Germinal center (tissue), 1 donor: ENCODE data around the gene ARPC4.
"Not testable (repeated sequence)": the region's sequence is repeated elsewhere in the genome, so short reads cannot be mapped to it uniquely, and the experiment has no call there.

ENCODE experiments used
- DNase-seq: peaks from one replicate; pipeline ENCODE4 v3.0.0; 2012; ENCODE audit warnings: mixed read lengths, low spot score

ARPC4 gene

DNA sequence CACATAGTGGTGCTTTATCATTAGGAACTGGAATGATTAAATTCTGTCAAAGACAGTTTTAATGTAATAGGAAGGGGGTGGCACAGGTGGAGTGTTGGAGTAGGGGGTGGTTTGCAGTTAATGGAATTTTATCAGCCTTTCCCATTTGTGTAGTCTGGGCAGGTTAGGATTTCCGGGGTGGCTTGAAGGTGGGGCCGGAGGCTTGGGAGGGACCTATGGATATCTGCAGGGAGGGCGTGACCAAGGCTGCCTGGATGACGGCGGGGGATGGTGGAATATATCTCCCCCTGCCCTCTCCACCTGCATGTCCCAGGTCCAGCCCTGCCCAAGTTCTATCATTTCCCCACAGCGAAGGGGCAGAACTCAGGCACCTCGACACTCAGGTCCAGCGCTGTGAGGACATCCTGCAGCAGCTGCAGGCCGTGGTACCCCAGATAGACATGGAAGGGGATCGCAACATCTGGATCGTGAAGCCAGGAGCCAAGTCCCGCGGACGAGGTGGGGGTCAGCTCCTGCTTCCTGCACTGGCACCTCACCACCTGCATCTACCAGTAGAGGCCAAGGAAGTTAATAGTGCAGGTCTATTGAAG, 32.7 kb downstream of the ARPC4 start:
- DNase-seq: no peak

DNA sequence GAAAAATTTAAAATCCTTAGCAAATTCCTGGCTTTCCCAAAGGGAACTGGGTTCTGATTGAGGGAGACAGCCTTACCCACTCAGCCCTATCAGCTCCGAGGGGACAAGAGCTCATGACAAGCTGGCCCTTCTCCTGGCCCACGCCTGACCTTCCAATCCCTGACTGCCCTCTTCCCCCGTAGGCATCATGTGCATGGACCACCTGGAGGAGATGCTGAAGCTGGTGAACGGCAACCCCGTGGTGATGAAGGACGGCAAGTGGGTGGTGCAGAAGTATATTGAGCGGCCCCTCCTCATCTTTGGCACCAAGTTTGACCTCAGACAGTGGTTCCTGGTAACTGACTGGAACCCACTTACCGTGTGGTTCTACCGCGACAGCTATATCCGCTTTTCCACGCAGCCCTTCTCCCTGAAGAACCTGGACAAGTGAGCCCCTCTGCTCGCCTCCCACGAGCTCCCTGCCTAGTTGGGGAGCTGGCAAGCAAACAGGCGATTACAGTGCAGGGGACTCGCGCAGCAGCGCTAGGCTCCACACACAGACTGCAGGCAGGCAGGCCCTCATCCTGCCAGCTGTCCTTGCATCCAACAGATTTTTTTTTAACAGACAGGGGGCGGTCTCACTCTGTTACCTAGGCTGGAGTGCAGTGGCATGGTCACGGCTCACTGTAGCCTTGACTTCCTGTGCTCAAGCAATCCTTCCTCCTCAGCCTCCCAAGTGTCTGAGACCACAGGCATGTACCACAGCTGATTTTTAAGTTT, 34.1 kb downstream of the ARPC4 start:
- DNase-seq: peak; percentile 30

DNA sequence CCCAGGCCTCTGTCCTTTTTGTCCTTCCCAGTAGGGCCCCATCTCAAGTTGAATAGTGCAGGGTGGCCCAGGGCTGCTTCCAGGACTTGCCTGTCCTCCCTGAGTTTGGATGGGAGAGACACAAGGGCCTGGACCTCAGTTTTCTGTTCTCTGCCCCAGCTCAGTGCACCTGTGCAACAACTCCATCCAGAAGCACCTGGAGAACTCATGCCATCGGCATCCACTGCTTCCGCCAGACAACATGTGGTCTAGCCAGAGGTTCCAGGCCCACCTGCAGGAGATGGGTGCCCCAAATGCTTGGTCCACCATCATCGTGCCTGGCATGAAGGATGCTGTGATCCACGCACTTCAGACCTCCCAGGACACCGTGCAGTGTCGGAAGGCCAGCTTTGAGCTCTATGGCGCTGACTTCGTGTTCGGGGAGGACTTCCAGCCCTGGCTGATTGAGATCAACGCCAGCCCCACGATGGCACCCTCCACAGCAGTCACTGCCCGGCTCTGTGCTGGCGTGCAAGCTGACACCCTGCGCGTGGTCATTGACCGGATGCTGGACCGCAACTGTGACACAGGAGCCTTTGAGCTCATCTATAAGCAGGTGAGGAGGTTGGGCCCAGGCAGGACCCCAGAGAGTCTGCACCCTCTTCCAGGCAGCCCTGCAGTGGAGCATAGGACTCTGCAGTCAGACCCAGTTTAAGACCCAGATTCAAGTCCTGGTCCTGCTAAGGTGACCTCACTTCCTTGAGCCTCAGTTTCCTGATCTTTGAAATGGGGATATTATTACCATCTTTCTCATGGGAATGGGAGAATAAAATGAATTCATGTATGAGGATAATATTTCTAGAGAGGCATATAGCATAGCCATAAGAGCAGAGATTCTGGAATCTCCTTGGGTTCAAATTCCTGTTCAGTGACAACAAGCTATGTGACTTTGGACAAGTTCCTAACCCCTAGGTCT, 36.2 kb downstream of the ARPC4 start:
- DNase-seq: no peak

DNA sequence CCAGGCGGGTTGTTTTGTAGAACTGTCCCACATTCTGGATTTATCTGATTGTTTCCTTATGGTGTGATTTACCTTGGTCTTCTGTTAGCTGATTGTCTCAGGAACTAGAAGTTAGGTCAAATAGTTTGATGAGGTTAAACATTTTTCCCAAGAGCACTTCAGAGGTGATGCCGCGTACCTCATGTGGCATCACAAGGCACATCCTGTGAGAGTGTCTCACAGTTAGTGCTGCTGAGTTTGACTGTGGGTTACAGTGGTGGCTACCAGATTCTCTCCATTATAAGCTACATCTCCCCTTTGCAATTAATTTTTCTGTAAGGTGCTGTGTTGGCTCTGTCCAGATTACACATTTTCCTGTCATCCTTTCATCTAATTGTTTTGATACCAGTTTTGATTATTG, 38.4 kb downstream of the ARPC4 start:
- no peak for DNase-seq

DNA sequence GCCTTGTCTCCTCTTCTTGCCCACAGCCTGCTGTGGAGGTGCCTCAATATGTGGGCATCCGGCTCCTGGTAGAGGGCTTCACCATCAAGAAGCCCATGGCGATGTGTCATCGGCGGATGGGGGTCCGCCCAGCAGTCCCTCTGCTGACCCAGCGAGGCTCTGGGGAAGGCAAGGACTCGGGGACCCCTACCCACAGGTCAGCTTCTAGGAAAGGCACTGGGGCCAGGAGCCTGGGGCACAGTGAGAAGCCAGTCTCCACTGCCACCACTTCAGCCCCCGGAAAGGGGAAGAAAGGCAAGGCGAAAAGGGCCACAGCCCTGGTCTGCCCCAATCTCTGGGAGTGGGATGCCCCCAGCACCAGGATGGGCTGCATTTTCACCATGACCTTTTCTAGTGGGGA, 40.2 kb downstream of the ARPC4 start:
- DNase-seq: no peak

DNA sequence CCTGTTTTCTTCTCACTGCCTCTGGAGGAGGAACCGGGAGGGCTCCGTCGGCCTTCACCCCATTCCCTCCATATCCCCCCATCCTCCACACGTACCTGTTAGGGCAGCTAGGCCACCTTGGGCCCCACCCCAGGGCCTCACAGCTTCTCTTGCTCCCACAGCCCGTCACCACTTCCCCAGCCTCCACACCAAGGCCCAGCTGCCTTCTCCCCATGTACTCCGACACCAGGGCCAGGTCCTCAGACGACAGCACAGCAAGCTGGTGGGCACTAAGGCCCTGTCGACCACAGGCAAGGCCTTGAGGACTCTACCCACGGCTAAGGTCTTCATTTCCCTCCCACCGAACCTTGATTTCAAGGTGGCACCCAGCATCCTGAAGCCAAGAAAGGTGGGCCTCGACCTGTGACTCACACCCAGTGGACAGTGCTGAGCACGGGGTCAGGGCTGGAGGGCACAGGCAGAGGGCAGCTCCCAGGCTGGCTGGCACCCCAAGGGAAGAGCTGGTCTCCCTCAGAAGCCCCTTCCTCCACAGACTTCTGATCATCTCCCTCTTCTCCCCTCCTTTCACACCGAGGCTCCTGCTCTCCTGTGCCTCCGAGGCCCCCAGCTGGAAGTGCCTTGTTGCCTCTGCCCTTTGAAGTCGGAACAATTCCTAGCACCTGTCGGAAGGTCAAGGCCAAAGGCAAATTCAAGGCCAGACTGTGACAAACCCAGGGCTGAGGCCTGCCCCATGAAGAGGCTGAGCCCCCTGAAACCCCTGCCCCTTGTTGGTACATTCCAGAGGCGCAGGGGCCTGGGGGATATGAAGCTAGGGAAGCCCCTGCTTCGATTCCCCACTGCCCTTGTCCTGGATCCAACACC, 41.9 kb downstream of the ARPC4 start:
- DNase-seq: no peak

DNA sequence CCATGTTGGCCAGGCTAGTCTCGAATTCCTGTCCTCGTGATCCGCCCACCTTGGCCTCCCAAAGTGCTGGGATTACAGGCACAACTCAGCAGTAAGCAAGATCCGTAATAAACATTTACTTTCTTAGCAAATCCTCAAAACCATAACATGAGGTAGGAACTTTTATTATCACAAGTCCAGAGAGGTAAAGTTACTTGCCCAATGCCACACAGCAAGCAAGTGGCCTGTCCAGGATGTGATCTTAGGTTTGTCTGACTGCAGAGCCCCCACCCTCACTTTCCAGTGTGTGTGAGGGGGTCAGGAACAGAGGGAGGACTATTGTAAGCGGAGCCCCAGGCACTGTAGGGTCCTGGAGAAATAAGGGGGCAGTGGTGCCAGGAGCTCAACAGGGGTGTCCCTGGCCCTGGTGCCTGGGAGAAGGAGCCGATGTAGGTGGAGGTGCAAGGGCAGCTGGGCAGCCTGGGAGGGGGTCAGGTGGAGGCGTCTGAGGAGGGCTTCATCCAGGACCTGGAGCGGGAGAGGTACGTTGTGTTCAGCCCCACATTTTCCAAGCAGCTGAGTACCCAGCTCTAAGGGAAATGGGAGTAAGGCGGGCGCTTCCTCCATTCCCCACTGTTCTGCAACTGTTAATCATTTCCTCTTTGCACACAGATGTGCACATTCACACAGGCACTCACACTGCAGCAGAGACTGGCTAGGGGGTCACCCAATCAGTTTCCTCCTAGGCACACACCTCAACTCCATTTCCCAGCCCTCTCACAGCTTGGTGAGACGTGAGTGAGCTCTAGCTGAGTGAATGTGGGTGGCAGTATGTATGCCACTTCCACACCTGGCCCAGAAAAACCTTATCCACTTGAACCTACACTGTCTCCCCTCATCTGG, 45.1 kb downstream of the ARPC4 start:
- no peak for DNase-seq

DNA sequence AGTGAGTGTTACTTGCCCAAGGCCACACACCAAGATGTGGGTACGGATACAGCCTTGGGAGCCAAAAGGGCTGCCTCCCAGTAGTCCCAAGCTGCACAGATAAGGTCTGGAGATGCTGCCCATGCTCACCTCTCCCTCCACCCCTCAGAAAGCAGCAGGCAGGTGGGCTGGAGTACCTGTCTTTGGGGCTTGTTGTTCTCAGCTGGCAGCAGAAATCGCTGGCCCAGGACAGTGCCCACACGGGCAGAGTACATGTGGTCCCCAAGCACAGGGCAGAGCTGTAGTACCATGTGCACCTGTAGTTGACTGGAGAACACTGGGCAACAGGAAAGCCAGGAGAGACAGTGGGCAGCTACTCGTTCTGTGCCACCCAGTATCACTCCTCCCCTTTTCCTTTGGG, 46.0 kb downstream of the ARPC4 start:
- no peak for DNase-seq

DNA sequence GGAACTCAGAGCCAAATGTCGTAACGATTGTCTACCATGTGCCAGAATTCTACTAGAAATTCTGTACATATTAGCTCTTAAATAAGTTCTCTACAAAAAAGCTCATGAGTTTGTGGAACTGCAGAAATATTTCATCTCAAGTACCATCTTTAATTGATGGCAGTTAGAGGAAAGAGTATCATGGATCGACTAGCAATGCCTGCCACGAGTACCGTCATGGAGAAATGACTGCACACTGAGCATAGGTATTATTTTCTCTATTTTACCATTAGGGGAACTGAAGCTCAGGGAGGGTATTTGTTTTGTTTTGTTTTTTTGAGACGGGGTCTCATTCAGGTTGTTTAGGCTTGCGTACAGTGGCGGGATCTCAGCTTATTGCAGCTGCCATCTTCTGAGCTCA, 48.1 kb downstream of the ARPC4 start:
- no peak for DNase-seq

DNA sequence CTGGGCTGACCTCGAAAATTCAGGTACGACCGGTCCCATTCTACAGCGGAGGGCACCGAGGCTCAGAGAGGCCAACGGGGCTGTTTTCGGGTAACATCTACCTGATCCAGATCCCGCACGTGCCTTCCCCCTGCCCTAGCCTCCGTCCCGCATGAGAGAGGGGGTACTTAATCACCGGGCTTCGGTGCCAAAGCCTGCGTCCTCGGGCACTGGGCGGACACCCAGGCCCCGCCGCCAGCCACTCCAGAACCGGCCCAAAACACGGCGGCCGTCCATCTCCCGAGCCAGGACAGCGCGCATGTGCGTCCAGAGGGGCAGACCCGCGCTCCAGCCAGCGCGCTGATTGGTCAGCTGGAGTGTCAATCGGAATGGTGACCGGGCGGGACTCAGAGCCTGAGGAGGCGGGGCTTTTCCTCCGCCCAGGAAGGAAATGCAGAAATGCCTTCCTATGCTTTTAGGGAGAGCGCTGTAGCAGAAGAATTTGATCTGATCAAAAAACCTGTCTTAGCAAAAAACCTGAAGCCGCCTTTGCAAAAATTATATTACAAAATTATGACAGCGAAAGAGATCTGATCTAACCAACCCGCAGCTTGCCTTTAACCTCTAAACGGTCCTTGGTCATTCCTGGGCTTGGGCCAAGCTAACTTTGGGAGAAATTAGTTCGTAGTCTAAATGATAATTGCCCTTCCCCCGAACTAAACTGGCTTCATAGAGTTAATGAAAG, 51.0 kb downstream of the ARPC4 start, which contains the start of gene RPUSD3:
RPUSD3 (minus strand) TSS at position 294 of the 724 bp plus-strand sequence; CDS start at position 276, 18 bp downstream.
- peak; percentile 100 for DNase-seq

DNA sequence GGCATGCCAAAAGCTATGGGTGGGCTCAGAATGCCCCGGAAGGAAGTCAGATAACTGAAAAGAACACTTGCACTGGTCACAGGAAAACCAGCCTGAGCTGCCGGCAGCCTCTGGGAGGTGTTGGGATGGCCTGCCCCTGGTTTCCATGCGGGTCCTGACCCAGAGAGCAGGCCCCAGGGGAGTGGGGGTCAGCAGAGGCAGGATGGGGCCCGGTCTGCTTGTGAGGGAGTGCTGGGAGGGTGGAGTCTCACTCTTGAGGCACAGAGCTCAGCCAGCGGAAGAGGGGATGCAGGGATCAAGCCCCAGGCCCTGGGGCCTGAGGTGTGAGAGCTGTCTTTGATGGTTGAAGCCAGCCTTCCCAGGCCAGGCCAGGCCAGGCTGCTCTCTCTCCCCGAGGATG, 53.3 kb downstream of the ARPC4 start:
- no peak for DNase-seq

DNA sequence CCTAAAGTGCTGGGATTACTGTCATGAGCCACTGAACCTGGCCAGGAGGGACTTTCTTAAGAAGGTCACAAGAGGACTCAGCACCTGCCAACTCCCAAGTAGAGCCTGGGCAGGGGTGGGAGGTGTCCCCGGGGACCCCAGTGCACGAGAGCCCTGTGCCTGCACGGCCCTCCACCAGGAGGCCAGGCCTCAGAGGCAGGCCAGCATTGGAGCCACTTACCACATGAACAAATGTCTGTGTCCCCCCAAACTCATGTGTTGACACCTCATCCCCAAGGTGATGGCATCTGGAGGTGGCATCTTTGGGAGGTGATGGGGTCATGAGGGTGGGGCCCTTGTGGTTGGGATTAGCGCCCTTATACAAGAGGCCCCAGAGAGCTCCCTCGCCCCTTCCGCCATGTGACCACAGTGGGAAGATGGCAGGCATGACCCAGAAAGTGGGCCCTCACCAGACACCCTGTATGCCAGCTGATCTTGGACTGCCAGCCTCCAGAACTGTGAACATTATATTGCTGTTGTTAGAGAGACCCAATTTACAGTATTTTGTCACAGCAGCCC, 54.1 kb downstream of the ARPC4 start:
- no peak for DNase-seq

DNA sequence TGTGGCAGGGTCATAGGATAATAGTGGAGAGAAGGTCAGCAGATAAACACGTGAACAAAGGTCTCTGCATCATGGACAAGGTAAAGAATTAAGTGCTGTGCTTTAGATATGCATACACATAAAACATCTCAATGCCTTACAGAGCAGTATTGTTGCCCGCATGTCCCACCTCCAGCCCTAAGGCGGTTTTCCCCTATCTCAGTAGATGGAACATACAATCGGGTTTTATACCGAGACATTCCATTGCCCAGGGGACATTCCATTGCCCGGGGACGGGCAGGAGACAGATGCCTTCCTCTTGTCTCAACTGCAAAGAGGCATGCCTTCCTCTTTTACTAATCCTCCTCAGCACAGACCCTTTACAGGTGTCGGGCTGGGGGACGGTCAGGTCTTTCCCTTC, 55.0 kb downstream of the ARPC4 start:
- DNase-seq: not testable (repeated sequence)

DNA sequence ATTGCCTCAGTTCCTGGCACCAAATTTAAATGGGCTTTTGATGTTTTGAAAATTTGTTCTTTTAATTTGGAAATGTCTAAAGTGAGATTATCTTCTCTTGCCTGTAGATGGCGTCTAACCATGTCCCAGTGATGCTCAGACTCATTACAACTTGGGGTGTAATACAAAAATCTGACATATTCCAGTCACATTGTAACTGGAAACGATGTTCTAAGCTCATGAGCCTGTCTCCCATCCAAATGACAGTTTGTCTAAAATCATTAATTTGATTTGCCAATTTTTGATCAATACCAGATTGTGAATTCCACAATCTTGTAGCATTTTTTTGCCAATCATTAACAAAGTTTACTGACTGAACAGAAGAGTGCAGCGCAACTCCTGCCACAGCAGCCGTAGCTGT, 56.0 kb downstream of the ARPC4 start:
- DNase-seq: not testable (repeated sequence)

DNA sequence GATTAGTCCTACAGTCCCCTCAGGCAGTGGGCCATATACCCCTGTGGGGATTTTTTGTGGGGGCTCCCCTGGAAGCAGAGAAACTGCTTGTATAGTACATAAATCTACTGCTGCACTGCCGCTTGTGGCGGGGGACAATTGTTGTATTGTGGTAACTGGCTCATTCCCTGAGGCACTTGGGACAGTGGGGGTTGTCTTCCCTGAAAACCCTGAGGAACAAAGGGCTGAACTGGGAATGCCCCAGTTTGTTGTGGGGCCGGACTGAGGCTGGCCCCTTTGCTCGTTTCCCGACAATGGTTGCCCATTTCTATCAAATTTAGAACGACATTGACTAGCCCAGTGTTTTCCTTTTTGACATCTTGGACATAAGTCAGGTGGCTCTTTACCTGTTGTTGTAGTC, 58.5 kb downstream of the ARPC4 start:
- DNase-seq: not testable (repeated sequence)

DNA sequence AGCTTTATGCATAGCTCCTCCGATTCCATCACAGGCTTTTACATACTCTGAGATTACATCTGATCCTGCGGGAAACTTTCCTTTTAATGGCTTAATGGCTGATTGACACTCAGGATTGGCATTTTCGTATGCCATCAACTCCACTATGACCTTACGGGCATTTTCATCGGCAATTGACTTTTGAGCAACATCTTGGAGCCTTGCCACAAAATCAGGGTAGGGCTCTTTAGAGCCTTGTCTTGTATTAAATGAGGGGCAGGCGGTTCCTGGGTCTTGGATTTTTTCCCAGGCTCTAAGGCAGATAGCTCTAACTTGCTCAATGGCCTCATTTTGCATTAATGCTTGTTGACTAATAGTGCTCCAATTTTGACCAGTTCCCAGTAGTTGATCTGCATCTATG, 59.0 kb downstream of the ARPC4 start:
- DNase-seq: not testable (repeated sequence)

DNA sequence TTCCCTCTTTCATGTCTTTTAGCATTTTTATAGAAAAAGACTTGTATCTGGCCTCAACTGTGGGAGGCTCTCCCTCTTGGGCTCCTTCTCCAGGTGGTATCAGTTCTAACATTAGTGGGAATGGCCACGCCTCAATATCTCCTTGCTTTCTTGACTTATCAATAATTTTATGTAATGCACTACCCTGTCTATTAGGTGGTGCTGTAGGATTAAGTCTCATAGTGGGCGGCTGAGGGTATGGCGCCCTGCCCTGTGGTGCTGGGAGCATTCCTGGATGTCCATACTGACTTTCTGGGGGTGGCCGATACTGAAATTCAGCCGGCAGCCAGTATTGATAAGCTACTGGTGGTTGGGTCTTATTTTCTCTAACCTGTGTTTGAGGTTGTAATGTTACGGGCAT, 59.6 kb downstream of the ARPC4 start:
- DNase-seq: no peak

DNA sequence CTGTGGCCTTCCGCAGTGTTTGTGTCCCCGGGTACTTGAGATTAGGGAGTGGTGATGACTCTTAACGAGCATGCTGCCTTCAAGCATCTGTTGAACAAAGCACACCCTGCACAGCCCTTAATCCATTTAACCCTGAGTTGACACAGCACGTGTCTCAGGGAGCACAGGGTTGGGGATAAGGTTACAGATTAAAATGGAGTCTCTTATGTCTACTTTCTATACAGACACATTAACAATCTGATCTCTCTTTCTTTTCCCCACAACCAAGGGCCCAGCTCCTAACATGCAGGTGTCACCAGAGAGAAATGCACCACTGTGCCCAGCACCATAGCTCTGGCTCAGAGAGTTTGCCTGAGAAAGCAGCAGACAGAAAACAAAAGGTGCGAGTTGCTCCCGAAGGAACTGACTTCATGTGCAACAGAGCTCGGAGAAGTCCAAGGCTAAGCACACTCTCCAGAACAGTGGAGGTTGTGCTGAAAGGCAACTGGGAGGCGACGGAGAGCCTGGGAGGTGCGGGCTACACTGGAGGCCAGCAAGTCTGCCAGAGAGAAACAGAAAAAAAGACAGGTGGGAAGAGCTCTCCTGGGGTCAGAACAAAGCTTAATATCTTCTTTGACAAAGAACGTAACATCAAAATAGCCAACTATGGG, 61.5 kb downstream of the ARPC4 start:
- not testable (repeated sequence) for DNase-seq

DNA sequence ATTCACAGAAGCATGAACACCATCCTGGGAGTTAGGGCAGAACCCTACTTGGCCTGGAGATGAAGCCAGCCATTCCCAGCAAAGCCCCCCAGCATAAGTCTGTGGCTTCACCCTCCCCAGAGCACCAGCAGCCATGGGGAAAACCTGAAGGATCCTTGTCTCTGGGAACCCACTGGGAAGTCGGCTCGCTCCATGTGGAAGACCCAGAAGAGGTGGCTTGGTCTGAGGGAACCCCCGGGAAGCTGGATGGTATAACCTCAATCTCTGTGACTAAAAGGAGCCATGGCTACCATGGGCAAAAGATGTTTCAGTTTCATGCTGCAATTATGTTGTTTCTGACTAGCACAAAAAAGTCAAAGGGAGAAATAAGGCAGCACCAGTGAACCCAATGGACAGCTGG, 62.7 kb downstream of the ARPC4 start:
- no peak for DNase-seq
